Endothelial cell of umbilical vein (primary cell): Measurements from ENCODE around the gene SARNP. TPM values are rescaled to one million over a fixed set of nuclear protein-coding genes. Genes with fewer than 3 reads are reported as not detected.

Experiments used
- BruUV-seq: library from RNA; stranded (reverse); fragments of 400-500 nt; replicated peaks from 2 replicates; lab custom pipeline; 2021; lab: Mats Ljungman, UMichigan
- CTCF ChIA-PET: fragments of 300-600, 350-600 bp; sonication (Branson Sonifier 250); formaldehyde crosslinking; loops from one replicate; lab custom pipeline; 2021; ENCODE audit warnings: antibody characterized with exemption, inconsistent platforms; lab: Charles Lee
- POLR2A ChIA-PET: fragments of 300-600, 350-600 bp; sonication (Branson Sonifier 250); formaldehyde crosslinking; loops from one replicate; lab custom pipeline; 2021; ENCODE audit warnings: antibody characterized with exemption, inconsistent platforms; lab: Charles Lee
- DNase-seq: peaks from one replicate; pipeline ENCODE4 v3.0.0-alpha.2; 2011; ENCODE audit warnings: low read depth, low spot score
- FAIRE-seq: peaks from 2 replicates; lab custom pipeline; 2011; peaks lifted over from hg19 to GRCh38; lab: Jason Lieb, UNC
- H2AFZ ChIP-seq: 2 replicates; pipeline ENCODE4 v1.6.0; 2012; ENCODE audit warnings: low read depth, low read length, control low read depth, inconsistent platforms
- H3K27ac ChIP-seq: 2 replicates; pipeline ENCODE4 v1.5.1; 2011; ENCODE audit warnings: low read depth, mild to moderate bottlenecking, control low read depth, low read length, moderate library complexity; ENCODE audit not compliant: insufficient read depth
- H3K27me3 ChIP-seq, 2 experiments: 2 replicates each; pipeline versions ENCODE4 v1.6.0 to v1.6.1; 2011; ENCODE audit warnings: low read length in 2 of 2, mixed read lengths in 1 of 2; ENCODE audit not compliant: control insufficient read depth in 2 of 2, insufficient read depth in 2 of 2
- H3K36me3 ChIP-seq, 2 experiments: 2 replicates in 1 of 2; 3 replicates in 1 of 2; pipeline ENCODE4 v1.5.1; 2011; ENCODE audit warnings: low read length in 2 of 2, mild to moderate bottlenecking in 1 of 2, moderate library complexity in 1 of 2; ENCODE audit not compliant: control insufficient read depth in 2 of 2, insufficient read depth in 2 of 2; ENCODE audit errors: extremely low read depth in 1 of 2
- H3K4me1 ChIP-seq: 3 replicates; pipeline ENCODE4 v1.5.1; 2011; ENCODE audit warnings: mild to moderate bottlenecking, low read length; ENCODE audit not compliant: control insufficient read depth, insufficient read depth; ENCODE audit errors: extremely low read depth
- H3K4me2 ChIP-seq: 2 replicates; pipeline ENCODE4 v1.6.1; 2011; ENCODE audit warnings: low read length, control low read depth, mixed read lengths; ENCODE audit not compliant: insufficient read depth
- H3K4me3 ChIP-seq, 3 experiments: fragments of 200-600 bp in 1 of 3; sonication (generic), shearing (Covaris generic) in 1 of 3; replicated peaks in 1 of 3; 2 replicates each; pipeline ENCODE4 v1.5.1; 2011 to 2016; ENCODE audit warnings: control low read depth in 3 of 3, low read length in 3 of 3, mild to moderate bottlenecking in 2 of 3, inconsistent platforms in 1 of 3, low read depth in 1 of 3, moderate library complexity in 1 of 3; ENCODE audit not compliant: insufficient read depth in 1 of 3
- H3K79me2 ChIP-seq: 2 replicates; pipeline ENCODE4 v1.6.0; 2012; ENCODE audit warnings: low read length, inconsistent platforms; ENCODE audit not compliant: control insufficient read depth, insufficient read depth
- H3K9ac ChIP-seq: replicated peaks from 2 replicates; pipeline ENCODE3; 2011; ENCODE audit warnings: low read length, control low read depth; ENCODE audit not compliant: insufficient read depth; ENCODE audit errors: extremely low read depth
- H3K9me1 ChIP-seq: replicated peaks from 3 replicates; pipeline ENCODE4 v1.6.0; 2011; ENCODE audit warnings: mild to moderate bottlenecking, low read length; ENCODE audit not compliant: control insufficient read depth, insufficient read depth; ENCODE audit errors: extremely low read depth
- H3K9me3 ChIP-seq: replicated peaks from 2 replicates; pipeline ENCODE4 v1.5.1; 2012; ENCODE audit warnings: low read length, inconsistent platforms; ENCODE audit not compliant: control insufficient read depth, insufficient read depth
- H4K20me1 ChIP-seq: replicated peaks from 2 replicates; pipeline ENCODE3; 2011; ENCODE audit warnings: mild to moderate bottlenecking, low read length; ENCODE audit not compliant: control insufficient read depth, insufficient read depth; ENCODE audit errors: extremely low read depth
- EZH2 ChIP-seq: IDR thresholded peaks from 2 replicates; pipeline ENCODE4 v1.6.1; 2012; ENCODE audit warnings: borderline replicate concordance, low read depth, mild to moderate bottlenecking, moderate library complexity, low read length, inconsistent platforms; ENCODE audit not compliant: severe bottlenecking
- FOS ChIP-seq: IDR thresholded peaks from 2 replicates; pipeline ENCODE4 v1.6.1; 2011; ENCODE audit warnings: mild to moderate bottlenecking, low read length, moderate library complexity, borderline replicate concordance; ENCODE audit not compliant: insufficient read depth
- GATA2 ChIP-seq: IDR thresholded peaks from 2 replicates; pipeline ENCODE4 v1.7.0; 2011; ENCODE audit warnings: low read depth, mild to moderate bottlenecking, moderate library complexity, mixed read lengths, low read length; ENCODE audit not compliant: insufficient read length, insufficient read depth
- JUN ChIP-seq: IDR thresholded peaks from 2 replicates; pipeline ENCODE4 v1.6.1; 2011; ENCODE audit warnings: borderline replicate concordance, low read depth; ENCODE audit not compliant: insufficient read length, insufficient read depth
- MAX ChIP-seq: IDR thresholded peaks from 2 replicates; pipeline ENCODE4 v1.6.1; 2011; ENCODE audit not compliant: insufficient read depth, insufficient read length
- MYC ChIP-seq: IDR thresholded peaks from one replicate; pipeline ENCODE4 v1.6.1; 2011; ENCODE audit warnings: mild to moderate bottlenecking, low read depth, low read length
- POLR2A ChIP-seq: IDR thresholded peaks from 2 replicates; pipeline ENCODE4 v1.6.1; 2012; ENCODE audit warnings: low read depth, mild to moderate bottlenecking, control low read depth, low read length
- POLR2AphosphoS5 ChIP-seq: IDR thresholded peaks from 2 replicates; pipeline ENCODE4 v1.6.1; 2012; ENCODE audit warnings: low read depth, mild to moderate bottlenecking, control low read depth, low read length, moderate library complexity; ENCODE audit not compliant: insufficient read depth
- dilution Hi-C: fragments of 300-500 bp; cut with MboI; formaldehyde crosslinking; loops from one replicate; pipeline ENCODE4 v1.15.0; 2019; ENCODE audit warnings: low sequenced_read_pairs; ENCODE audit not compliant: extremely low pct_ligation_motif_present
- intact Hi-C: fragments of 100-400 bp; cut with micrococcal nuclease; formaldehyde crosslinking; loops from one replicate; pipeline ENCODE4 v1.10.0; 2022
- polyA plus RNA-seq, 4 experiments: library from polyadenylated mRNA; depleted of rRNA in 3 of 4; stranded (reverse) in 3 of 4; unstranded in 1 of 4; fragments of >200 nt; gene quantifications; 2 replicates each; pipeline versions ENCODE4 v1.2.1 to v1.2.3, GENCODE V29; 2011 to 2012; ENCODE audit warnings: missing spikeins in 1 of 4
- total RNA-seq: library from RNA; stranded (reverse); gene quantifications from 2 replicates; pipeline ENCODE4 v1.2.3, GENCODE V29; 2021
- TF ChIP-seq, protein P1 (sequence below), 2 donors: IDR thresholded peaks; 1 replicate in 1 of 2; 2 replicates in 1 of 2; pipeline ENCODE4 v1.5.1; 2011; ENCODE audit warnings: low read length in 2 of 2, mild to moderate bottlenecking in 2 of 2, moderate library complexity in 2 of 2, control low read depth in 1 of 2, inconsistent platforms in 1 of 2, low read depth in 1 of 2; ENCODE audit not compliant: insufficient read depth in 1 of 2; ENCODE audit errors: extremely low read depth in 1 of 2

The SARNP gene
- total and polyA plus RNA-seq, 2 donors (not counting 3 experiments of a cell fraction or from before 2014, with no cell fraction given), result 88.1 to 101 TPM

DNA sequence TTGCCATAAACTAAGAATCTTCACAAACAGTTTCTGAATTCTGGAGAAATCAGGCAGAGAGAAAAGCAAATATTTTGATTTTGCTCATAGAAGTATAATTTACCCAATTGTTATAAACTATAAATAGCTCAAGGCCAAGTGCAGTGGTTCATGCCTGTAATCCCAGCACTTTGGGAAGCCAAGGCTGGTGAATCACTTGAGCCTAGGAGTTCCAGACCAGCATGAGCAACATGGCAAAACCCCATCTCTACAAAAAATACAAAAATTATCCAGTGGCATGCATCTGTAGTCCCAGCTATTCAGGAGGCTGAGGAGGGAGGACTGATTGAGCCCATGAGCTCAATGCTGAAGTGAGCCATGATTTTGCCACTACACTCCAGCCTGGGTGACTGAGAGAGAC lies 44.8 kb upstream of the SARNP start:
- ChIA-PET CTCF (no interaction called here), POLR2A (no interaction called here)
- Histone ChIP-seq H3K9me1 (no peaks in the 10 kb centered on the region), H2AFZ (no peak overlapping the region), H3K9ac (no peak overlapping the region), H3K9me3 (no peaks in the 10 kb centered on the region), H3K4me2 (no peak overlapping the region), H3K4me1 (no peaks in the 10 kb centered on the region), H4K20me1 (no peaks in the 10 kb centered on the region), H3K27me3 (no peaks in the 10 kb centered on the region), H3K36me3 (no peaks in the 10 kb centered on the region), H3K79me2 (no peaks in the 10 kb centered on the region), H3K27ac (no peak overlapping the region), H3K4me3 (no peak overlapping the region)
- FAIRE-seq (no peak), DNase-seq (no peak)
- no TSS peak for BruUV-seq
- dilution Hi-C loops, result no loop called here
- TF ChIP-seq POLR2A (no peak), FOS (no peak), EZH2 (no peak), JUN (no peak), POLR2AphosphoS5 (no peak), MYC (no peak), MAX (no peak), GATA2 (no peak)
- TF ChIP-seq, protein P1, sequence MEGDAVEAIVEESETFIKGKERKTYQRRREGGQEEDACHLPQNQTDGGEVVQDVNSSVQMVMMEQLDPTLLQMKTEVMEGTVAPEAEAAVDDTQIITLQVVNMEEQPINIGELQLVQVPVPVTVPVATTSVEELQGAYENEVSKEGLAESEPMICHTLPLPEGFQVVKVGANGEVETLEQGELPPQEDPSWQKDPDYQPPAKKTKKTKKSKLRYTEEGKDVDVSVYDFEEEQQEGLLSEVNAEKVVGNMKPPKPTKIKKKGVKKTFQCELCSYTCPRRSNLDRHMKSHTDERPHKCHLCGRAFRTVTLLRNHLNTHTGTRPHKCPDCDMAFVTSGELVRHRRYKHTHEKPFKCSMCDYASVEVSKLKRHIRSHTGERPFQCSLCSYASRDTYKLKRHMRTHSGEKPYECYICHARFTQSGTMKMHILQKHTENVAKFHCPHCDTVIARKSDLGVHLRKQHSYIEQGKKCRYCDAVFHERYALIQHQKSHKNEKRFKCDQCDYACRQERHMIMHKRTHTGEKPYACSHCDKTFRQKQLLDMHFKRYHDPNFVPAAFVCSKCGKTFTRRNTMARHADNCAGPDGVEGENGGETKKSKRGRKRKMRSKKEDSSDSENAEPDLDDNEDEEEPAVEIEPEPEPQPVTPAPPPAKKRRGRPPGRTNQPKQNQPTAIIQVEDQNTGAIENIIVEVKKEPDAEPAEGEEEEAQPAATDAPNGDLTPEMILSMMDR (IDR thresholded peaks at IDR 0.05; ENCODE audit: extremely low read depth in 1 of 2, insufficient read depth in 1 of 2, low read depth in 1 of 2, low read length in 2 of 2), result no peak
- intact Hi-C loops, result no loop called here
